ENCODE data around the gene NTN1.

DNA sequence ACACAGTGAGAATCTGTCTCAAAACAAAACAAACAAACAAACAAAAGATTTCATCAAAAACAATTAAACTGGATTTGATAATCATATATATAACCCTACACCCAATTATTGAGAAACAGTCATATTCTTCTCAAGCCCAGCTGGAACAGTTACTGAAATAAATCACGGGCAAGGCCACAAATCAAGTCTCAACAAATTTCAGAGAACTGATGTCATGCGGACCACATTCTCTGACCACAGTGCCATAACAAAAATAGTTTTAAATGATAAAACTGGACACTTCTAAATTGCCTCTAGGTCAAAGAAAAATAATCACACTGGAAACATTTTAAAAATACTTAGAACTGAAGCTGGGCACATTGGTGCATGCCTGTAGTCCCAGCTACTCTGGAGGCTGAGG is 39.9 kb upstream of the NTN1 start:
- TF ChIP-seq CTCF (IDR thresholded peaks at IDR 0.05; ENCODE audit: poor library complexity, severe bottlenecking) (no peak), EP300 (conservative IDR thresholded peaks at IDR 0.05; ENCODE audit: poor library complexity, severe bottlenecking) (no peak), TAF1 (IDR thresholded peaks at IDR 0.05; ENCODE audit: low read depth) (no peak), EZH2 (IDR thresholded peaks at IDR 0.05; ENCODE audit: borderline replicate concordance, insufficient read depth, low read length, poor library complexity, severe bottlenecking) (no peak)

Data from neural cell (in vitro differentiated cells).